ENCODE results near the gene C7orf33.
"Not testable (repeated sequence)": the region's sequence is repeated elsewhere in the genome, so short reads cannot be mapped to it uniquely, and the experiment has no call there.

The C7orf33 gene

GRCh38 chr7:148547951-148548350 is 42.6 kb upstream of the C7orf33 start:
- no peaks in the 10 kb centered on the region for H3K36me3 ChIP-seq
- no peaks in the 10 kb centered on the region for H3K4me1 ChIP-seq
- no peak for DNase-seq
- no peaks in the 10 kb centered on the region for H3K9me3 ChIP-seq
- TF ChIP-seq, protein P1, sequence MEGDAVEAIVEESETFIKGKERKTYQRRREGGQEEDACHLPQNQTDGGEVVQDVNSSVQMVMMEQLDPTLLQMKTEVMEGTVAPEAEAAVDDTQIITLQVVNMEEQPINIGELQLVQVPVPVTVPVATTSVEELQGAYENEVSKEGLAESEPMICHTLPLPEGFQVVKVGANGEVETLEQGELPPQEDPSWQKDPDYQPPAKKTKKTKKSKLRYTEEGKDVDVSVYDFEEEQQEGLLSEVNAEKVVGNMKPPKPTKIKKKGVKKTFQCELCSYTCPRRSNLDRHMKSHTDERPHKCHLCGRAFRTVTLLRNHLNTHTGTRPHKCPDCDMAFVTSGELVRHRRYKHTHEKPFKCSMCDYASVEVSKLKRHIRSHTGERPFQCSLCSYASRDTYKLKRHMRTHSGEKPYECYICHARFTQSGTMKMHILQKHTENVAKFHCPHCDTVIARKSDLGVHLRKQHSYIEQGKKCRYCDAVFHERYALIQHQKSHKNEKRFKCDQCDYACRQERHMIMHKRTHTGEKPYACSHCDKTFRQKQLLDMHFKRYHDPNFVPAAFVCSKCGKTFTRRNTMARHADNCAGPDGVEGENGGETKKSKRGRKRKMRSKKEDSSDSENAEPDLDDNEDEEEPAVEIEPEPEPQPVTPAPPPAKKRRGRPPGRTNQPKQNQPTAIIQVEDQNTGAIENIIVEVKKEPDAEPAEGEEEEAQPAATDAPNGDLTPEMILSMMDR (IDR thresholded peaks at IDR 0.05; ENCODE audit: low read depth, low read length), result no peak
- no peak overlapping the region for H3K4me3 ChIP-seq (ENCODE audit: low read depth, low read length)
- no peaks in the 10 kb centered on the region for H3K27me3 ChIP-seq

DNA sequence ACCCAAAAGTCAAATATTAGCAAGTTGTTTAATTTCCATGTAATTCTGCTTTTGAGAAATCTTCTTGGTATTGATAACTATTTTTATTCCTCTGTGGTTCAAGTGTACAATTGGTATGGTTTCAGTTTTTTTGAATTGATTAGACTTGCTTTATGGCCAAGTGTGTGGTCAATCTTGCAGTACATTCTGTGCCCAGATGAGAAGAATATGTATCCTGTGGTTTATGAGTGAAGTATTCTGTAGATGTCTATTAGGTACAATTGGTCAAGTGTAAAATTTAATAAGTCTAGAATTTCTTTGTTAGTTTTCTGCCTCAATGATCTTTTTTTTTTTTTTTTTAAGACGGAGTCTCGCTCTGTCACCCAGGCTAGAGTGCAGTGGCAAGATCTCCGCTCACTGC is 36.6 kb upstream of the C7orf33 start:
- no peaks in the 10 kb centered on the region; the same call in 1 of the 2 replicates for H3K27me3 ChIP-seq
- no peaks in the 10 kb centered on the region for H3K4me1 ChIP-seq
- TF ChIP-seq, protein P1 (IDR thresholded peaks at IDR 0.05; ENCODE audit: low read depth, low read length), result no peak
- H3K36me3 ChIP-seq, result no peaks in the 10 kb centered on the region
- H3K9me3 ChIP-seq, result no peaks in the 10 kb centered on the region; the same call in 1 of the 2 replicates
- no peak for DNase-seq
- no peak overlapping the region for H3K4me3 ChIP-seq (ENCODE audit: low read depth, low read length)

- DNase-seq, result no peak
- Histone ChIP-seq H3K4me1 (no peaks in the 10 kb centered on the region), H3K4me3 (ENCODE audit: low read depth, low read length) (no peak overlapping the region), H3K27me3 (no peaks in the 10 kb centered on the region; the same call in 1 of the 2 replicates), H3K9me3 (no peaks in the 10 kb centered on the region; the same call in 1 of the 2 replicates), H3K36me3 (no peaks in the 10 kb centered on the region)
- TF ChIP-seq, protein P1 (IDR thresholded peaks at IDR 0.05; ENCODE audit: low read depth, low read length), result no peak
Observed at GRCh38 chr7:148556892-148557291, 33.7 kb upstream of the C7orf33 start.

GRCh38 chr7:148558914-148559313 is 31.7 kb upstream of the C7orf33 start:
- no peak overlapping the region for H3K4me3 ChIP-seq (ENCODE audit: low read depth, low read length)
- TF ChIP-seq, protein P1 (IDR thresholded peaks at IDR 0.05; ENCODE audit: low read depth, low read length), result no peak
- H3K36me3 ChIP-seq, result no peaks in the 10 kb centered on the region
- H3K4me1 ChIP-seq, result no peaks in the 10 kb centered on the region
- no peak for DNase-seq
- no peaks in the 10 kb centered on the region; the same call in 1 of the 2 replicates for H3K9me3 ChIP-seq
- H3K27me3 ChIP-seq, result no peaks in the 10 kb centered on the region; the same call in 1 of the 2 replicates

DNA sequence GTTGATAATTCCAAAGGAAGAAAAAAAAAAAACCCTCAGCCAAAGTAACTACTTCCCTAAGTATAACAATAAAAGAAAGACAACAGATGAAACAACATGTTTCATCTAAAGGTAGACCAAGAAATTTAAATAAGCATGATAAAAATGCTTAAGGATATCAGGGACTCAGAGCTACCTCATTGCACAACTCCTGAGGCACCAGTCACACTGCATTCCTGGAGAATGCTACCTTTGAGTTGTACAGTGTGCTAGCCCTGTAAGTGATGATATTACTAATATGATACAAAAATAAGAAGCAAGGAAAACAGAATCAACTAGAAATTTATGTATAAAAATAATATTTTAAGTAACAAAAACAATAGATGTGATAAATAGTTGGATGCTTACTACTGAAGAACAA is 29.5 kb upstream of the C7orf33 start:
- Histone ChIP-seq H3K4me3 (ENCODE audit: low read depth, low read length) (no peak overlapping the region), H3K4me1 (no peaks in the 10 kb centered on the region; the same call in 1 of the 2 replicates), H3K27me3 (no peaks in the 10 kb centered on the region), H3K36me3 (no peaks in the 10 kb centered on the region), H3K9me3 (no peaks in the 10 kb centered on the region; the same call in 1 of the 2 replicates)
- TF ChIP-seq, protein P1 (IDR thresholded peaks at IDR 0.05; ENCODE audit: low read depth, low read length), result no peak
- DNase-seq, result no peak

DNA sequence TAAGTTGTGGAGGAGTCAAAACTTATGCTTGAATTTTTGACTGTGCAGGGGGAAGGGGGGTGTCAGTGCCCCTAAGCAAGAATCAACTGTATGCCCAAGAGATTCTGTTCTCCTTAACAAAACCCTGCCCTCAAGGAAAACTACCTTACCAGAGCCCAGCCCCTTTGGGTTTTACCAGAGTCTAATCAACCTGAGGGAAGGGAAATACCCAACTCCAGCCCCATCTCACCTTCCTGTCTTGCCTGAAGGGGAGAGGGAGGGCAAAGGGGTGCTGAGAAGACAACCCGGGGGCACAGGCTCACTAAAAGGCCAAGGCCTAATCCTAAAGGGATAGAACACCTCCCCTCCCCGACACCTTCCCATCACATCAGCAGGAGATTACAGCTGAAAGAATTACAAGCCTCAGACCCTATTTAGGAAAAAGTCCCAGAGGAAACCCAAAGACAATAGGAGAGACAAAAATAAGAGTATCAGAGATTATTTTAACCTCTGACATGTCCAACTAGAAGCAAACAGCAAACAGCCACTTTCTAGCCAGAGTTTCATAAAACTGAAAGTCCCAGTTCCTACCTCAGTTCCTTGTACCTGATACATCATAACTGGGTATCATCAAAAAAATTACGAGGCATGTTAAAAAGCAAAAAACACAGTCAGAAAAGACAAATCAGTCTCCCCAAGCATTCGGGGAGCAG is 26.8 kb upstream of the C7orf33 start:
- H3K4me1 ChIP-seq, result no peaks in the 10 kb centered on the region; the same call in 1 of the 2 replicates
- DNase-seq, result no peak
- TF ChIP-seq, protein P1 (IDR thresholded peaks at IDR 0.05; ENCODE audit: low read depth, low read length), result no peak
- no peaks in the 10 kb centered on the region; the same call in 1 of the 2 replicates for H3K27me3 ChIP-seq
- H3K9me3 ChIP-seq, result no peaks in the 10 kb centered on the region; the same call in 1 of the 2 replicates
- no peaks in the 10 kb centered on the region for H3K36me3 ChIP-seq
- H3K4me3 ChIP-seq (ENCODE audit: low read depth, low read length), result no peak overlapping the region

DNA sequence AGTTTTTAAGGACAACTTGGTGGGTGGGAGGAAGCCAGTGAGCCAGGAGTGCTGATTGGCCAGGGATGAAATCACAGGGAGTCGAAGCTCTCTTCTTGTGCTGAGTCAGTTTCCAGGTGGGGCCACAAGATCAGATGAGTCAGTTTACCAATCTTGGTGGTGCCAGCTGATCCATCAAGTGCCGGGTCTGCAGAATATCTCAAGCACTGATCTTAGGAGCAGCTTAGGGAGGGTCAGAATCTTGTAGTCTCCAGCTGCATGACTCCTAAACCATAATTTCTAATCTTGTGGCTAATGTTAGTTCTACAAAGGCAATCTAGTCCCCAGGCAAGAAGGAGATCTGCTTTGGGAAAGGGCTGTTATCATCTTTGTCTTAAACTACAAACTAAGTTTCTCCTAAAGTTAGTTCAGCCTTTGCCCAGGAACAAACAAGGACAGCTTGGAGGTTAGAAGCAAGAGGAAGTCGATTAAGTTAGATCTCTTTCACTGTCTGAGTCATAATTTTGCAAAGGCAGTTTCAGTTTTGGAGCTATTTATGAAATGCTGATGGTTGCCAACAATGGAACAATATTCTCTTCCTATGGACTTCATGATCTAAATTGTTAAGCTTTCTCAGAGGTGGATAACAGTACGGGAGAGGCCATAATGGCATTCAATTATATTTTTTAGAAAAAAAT is 26.2 kb upstream of the C7orf33 start:
- not testable (repeated sequence) for DNase-seq; H3K4me1 ChIP-seq; H3K4me3 ChIP-seq (ENCODE audit: low read depth, low read length)

More for the DNA sequence above, 26.2 kb upstream of the C7orf33 start:
- not testable (repeated sequence) for H3K27me3 ChIP-seq, H3K36me3 ChIP-seq, H3K9me3 ChIP-seq

Data from BE2C (cell line).